CD14-positive monocyte (primary cell): ENCODE results near the gene TMEM201. TPM values are rescaled to one million over a fixed set of nuclear protein-coding genes. Genes with fewer than 3 reads are reported as not detected.

ENCODE experiments used
- DNase-seq, 3 donors: peaks; one replicate each; pipeline ENCODE4 v3.0.0-alpha.2; 2011 to 2022
- H2AFZ ChIP-seq: 2 replicates; pipeline ENCODE4 v1.6.0; 2012; ENCODE audit warnings: mild to moderate bottlenecking, low read depth, low read length, inconsistent platforms; ENCODE audit not compliant: insufficient read depth, poor library complexity, severe bottlenecking
- H3K27ac ChIP-seq, 2 donors: 1 replicate in 1 of 2; 2 replicates in 1 of 2; pipeline ENCODE4 v1.5.1; 2012 to 2013; ENCODE audit warnings: low read length in 2 of 2, control low read depth in 1 of 2, inconsistent platforms in 1 of 2, low read depth in 1 of 2, mild to moderate bottlenecking in 1 of 2
- H3K27me3 ChIP-seq, 2 donors: one replicate each; pipeline versions ENCODE4 v1.6.0 to v1.6.1; 2011 to 2013; ENCODE audit warnings: low read length in 2 of 2; ENCODE audit not compliant: control insufficient read depth in 2 of 2, insufficient read depth in 2 of 2
- H3K36me3 ChIP-seq, 2 donors: replicated peaks in 1 of 2; 1 replicate in 1 of 2; 2 replicates in 1 of 2; pipeline versions ENCODE4 v1.5.1 to v1.6.1; 2012 to 2013; ENCODE audit warnings: low read length in 2 of 2, control low read depth in 1 of 2, inconsistent platforms in 1 of 2, mild to moderate bottlenecking in 1 of 2; ENCODE audit not compliant: insufficient read depth in 2 of 2, control insufficient read depth in 1 of 2
- H3K4me1 ChIP-seq, 2 donors: 1 replicate in 1 of 2; 2 replicates in 1 of 2; pipeline versions ENCODE4 v1.5.1 to v1.6.1; 2012 to 2013; ENCODE audit warnings: low read length in 2 of 2, control low read depth in 1 of 2, inconsistent platforms in 1 of 2, mild to moderate bottlenecking in 1 of 2, moderate library complexity in 1 of 2; ENCODE audit not compliant: insufficient read depth in 2 of 2, control insufficient read depth in 1 of 2
- H3K4me2 ChIP-seq: replicated peaks from 2 replicates; pipeline ENCODE3; 2012; ENCODE audit warnings: low read length, moderate library complexity, mild to moderate bottlenecking; ENCODE audit not compliant: poor library complexity, severe bottlenecking; ENCODE audit errors: extremely low read depth
- H3K4me3 ChIP-seq, 3 experiments: fragments of 200-600 bp in 1 of 3; sonication (generic) in 1 of 3; replicated peaks in 1 of 3; 1 replicate in 2 of 3; 2 replicates in 1 of 3; pipeline ENCODE4 v1.5.1; 2011 to 2013; ENCODE audit warnings: low read length in 3 of 3, mild to moderate bottlenecking in 3 of 3, control low read depth in 2 of 3, low read depth in 2 of 3, inconsistent platforms in 1 of 3, moderate library complexity in 1 of 3
- H3K79me2 ChIP-seq: 2 replicates; pipeline ENCODE4 v1.6.0; 2012; ENCODE audit warnings: mild to moderate bottlenecking, control low read depth, inconsistent platforms, low read length, moderate library complexity; ENCODE audit not compliant: insufficient read depth
- H3K9ac ChIP-seq: 2 replicates; pipeline ENCODE4 v1.6.0; 2017; ENCODE audit warnings: low read length, mild to moderate bottlenecking; ENCODE audit not compliant: insufficient read depth, poor library complexity, severe bottlenecking
- H3K9me3 ChIP-seq, 2 donors: replicated peaks in 1 of 2; 1 replicate in 1 of 2; 2 replicates in 1 of 2; pipeline versions ENCODE4 v1.5.1 to v1.6.1; 2012 to 2013; ENCODE audit warnings: low read length in 2 of 2, control low read depth in 1 of 2; ENCODE audit not compliant: control insufficient read depth in 1 of 2, insufficient read depth in 1 of 2
- H4K20me1 ChIP-seq: 2 replicates; pipeline ENCODE4 v1.6.0; 2012; ENCODE audit warnings: mild to moderate bottlenecking, low read length, control low read depth, moderate library complexity; ENCODE audit not compliant: insufficient read depth
- H3K27ac Mint-ChIP-seq, 7 donors: one replicate each; pipeline ENCODE4 v1.8.0; 2020; ENCODE audit warnings: mild to moderate bottlenecking in 7 of 7, mixed read lengths in 7 of 7, moderate library complexity in 6 of 7, inconsistent platforms in 2 of 7
- H3K27me3 Mint-ChIP-seq, 3 donors: one replicate each; pipeline ENCODE4 v1.8.0; 2021 to 2022; ENCODE audit warnings: low read depth in 3 of 3, mild to moderate bottlenecking in 3 of 3, mixed read lengths in 3 of 3, moderate library complexity in 3 of 3, inconsistent platforms in 1 of 3
- H3K36me3 Mint-ChIP-seq, 2 donors: one replicate each; pipeline ENCODE4 v1.8.0; 2020; ENCODE audit warnings: mixed read lengths in 2 of 2, inconsistent platforms in 1 of 2, mild to moderate bottlenecking in 1 of 2
- H3K4me1 Mint-ChIP-seq: one replicate; pipeline ENCODE4 v1.8.0; 2020; ENCODE audit warnings: mild to moderate bottlenecking, mixed read lengths
- H3K4me3 Mint-ChIP-seq, 2 donors: one replicate each; pipeline ENCODE4 v1.8.0; 2020; ENCODE audit warnings: mild to moderate bottlenecking in 2 of 2, mixed read lengths in 2 of 2, moderate library complexity in 1 of 2
- H3K9me3 Mint-ChIP-seq, 7 donors: one replicate each; pipeline ENCODE4 v1.8.0; 2020 to 2022; ENCODE audit warnings: mixed read lengths in 7 of 7, mild to moderate bottlenecking in 6 of 7, moderate library complexity in 6 of 7, inconsistent platforms in 2 of 7
- WGBS: methylation state at CpG from one replicate; pipeline ENCODE4 v1.1.5; 2013; ENCODE audit warnings: missing lambda C conversion rate; ENCODE audit not compliant: insufficient coverage; 5-methylcytosine and 5-hydroxymethylcytosine counted together
- intact Hi-C, 2 donors: fragments of 100-400 bp; cut with micrococcal nuclease; formaldehyde crosslinking; loops; one replicate each; pipeline versions ENCODE4 v1.15.0 to v1.15.1; 2023
- polyA plus RNA-seq, 3 donors: library from polyadenylated mRNA; depleted of rRNA in 1 of 3; unstranded in 2 of 3; stranded (reverse) in 1 of 3; fragments of 300-500 nt in 2 of 3; fragments of >200 nt in 1 of 3; fragmentation: Illumina TruSeq in 2 of 3; gene quantifications; 1 replicate in 2 of 3; 2 replicates in 1 of 3; pipeline ENCODE4 v1.2.3, GENCODE V29; 2012 to 2021
- TF ChIP-seq, protein P1 (sequence below): fragments of 200-600 bp; IDR thresholded peaks from one replicate; pipeline ENCODE4 v1.8.0; 2022; ENCODE audit warnings: antibody characterized with exemption, mild to moderate bottlenecking

TMEM201 gene
- polyA plus RNA-seq, 3 donors: 0.37 to 3.7 (median 0.37) TPM

DNA sequence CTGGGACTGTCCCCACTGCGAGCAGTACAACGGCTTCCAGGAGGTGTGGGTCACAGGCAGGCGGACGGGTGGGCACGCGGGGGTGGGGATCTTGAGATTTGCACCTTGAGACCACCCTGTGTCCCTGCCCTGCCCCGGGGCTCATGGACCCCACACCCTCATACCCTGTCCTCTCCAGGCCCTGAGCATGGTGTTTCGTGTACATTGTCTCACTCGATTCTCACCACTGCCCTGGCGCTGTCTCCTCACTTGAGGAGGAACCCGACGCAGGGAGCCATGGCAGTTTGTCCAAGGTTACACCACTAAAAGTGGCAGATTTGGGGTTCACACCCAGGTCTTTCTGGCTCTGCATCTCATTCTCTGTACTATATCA, 7.2 kb downstream of the TMEM201 start:
- no peak overlapping the region for H3K27ac ChIP-seq
- 94% methylated on average over 12 of the region's 12 CpGs for WGBS
- peaks cover 35% of the 10 kb centered on the region for H3K79me2 ChIP-seq
- H4K20me1 ChIP-seq: peaks cover 9% of the 10 kb centered on the region
- Mint-ChIP-seq H3K4me1 (peaks cover 26% of the 10 kb centered on the region), H3K27ac (no peak overlapping the region), H3K9me3 (no peaks in the 10 kb centered on the region), H3K27me3 (peaks cover 0 to 2% (median 0%) of the 10 kb centered on the region in 3 donors), H3K4me3 (no peak overlapping the region), H3K36me3 (peaks cover 15 to 38% of the 10 kb centered on the region in 2 donors)
- H2AFZ ChIP-seq: no peak overlapping the region
- TF ChIP-seq, protein P1, sequence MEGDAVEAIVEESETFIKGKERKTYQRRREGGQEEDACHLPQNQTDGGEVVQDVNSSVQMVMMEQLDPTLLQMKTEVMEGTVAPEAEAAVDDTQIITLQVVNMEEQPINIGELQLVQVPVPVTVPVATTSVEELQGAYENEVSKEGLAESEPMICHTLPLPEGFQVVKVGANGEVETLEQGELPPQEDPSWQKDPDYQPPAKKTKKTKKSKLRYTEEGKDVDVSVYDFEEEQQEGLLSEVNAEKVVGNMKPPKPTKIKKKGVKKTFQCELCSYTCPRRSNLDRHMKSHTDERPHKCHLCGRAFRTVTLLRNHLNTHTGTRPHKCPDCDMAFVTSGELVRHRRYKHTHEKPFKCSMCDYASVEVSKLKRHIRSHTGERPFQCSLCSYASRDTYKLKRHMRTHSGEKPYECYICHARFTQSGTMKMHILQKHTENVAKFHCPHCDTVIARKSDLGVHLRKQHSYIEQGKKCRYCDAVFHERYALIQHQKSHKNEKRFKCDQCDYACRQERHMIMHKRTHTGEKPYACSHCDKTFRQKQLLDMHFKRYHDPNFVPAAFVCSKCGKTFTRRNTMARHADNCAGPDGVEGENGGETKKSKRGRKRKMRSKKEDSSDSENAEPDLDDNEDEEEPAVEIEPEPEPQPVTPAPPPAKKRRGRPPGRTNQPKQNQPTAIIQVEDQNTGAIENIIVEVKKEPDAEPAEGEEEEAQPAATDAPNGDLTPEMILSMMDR: no peak
- no peaks in the 10 kb centered on the region for H3K27me3 ChIP-seq
- H3K4me2 ChIP-seq: no peak overlapping the region
- no peak overlapping the region for H3K4me3 ChIP-seq
- no peaks in the 10 kb centered on the region for H3K9me3 ChIP-seq
- H3K9ac ChIP-seq: no peak overlapping the region
- peaks cover 15 to 26% of the 10 kb centered on the region in 2 donors for H3K36me3 ChIP-seq
- peaks cover 31 to 32% of the 10 kb centered on the region in 2 donors for H3K4me1 ChIP-seq
- intact Hi-C loops: no loop called here
- DNase-seq: no peak

DNA sequence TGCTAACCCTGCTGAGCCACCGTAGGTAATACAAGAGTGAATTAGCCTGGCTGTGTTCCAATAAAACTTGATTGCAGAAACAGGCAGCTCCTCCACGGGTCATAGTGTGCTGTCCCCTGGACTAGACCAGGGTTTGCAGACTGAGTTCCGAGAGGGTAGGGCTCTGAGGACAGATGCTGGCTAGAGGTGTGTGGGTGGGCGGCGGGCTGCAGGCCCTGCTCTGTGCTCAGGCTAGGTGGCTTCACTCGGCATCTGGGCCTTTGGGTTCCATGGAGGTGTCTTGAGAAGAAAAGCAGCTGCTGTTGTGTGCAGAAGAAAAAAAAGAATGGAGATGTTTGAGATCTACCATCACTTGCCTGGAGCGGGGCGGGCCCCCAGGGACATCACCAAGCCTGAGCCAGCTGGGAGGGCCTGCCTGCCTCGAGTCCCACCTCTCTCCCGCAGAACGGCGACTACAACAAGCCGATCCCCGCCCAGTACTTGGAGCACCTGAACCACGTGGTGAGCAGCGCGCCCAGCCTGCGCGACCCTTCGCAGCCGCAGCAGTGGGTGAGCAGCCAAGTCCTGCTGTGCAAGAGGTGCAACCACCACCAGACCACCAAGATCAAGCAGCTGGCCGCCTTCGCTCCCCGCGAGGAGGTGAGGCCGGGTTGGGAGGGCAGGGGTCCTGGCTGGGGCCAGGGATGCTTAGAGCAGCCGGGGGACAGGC, 7.9 kb downstream of the TMEM201 start:
- H3K9me3 ChIP-seq: no peaks in the 10 kb centered on the region
- H3K4me1 Mint-ChIP-seq: peaks cover 19% of the 10 kb centered on the region
- no peak overlapping the region for H3K27ac Mint-ChIP-seq
- H4K20me1 ChIP-seq: peaks cover 6% of the 10 kb centered on the region
- H3K9me3 Mint-ChIP-seq: no peaks in the 10 kb centered on the region
- H3K79me2 ChIP-seq: peaks cover 33% of the 10 kb centered on the region
- H3K36me3 Mint-ChIP-seq: peaks cover 17 to 44% of the 10 kb centered on the region in 2 donors
- no peaks in the 10 kb centered on the region for H3K27me3 ChIP-seq
- H3K27ac ChIP-seq: no peak overlapping the region
- H2AFZ ChIP-seq: no peak overlapping the region
- intact Hi-C loops: no loop called here
- H3K4me3 ChIP-seq: no peak overlapping the region
- no peak for DNase-seq
- TF ChIP-seq, protein P1: no peak
- 93% methylated on average over 27 of the region's 27 CpGs for WGBS
- no peak overlapping the region for H3K4me2 ChIP-seq
- H3K36me3 ChIP-seq: peaks cover 21 to 32% of the 10 kb centered on the region in 2 donors
- H3K4me3 Mint-ChIP-seq: no peak overlapping the region
- H3K9ac ChIP-seq: no peak overlapping the region
- peaks cover 0 to 2% (median 0%) of the 10 kb centered on the region in 3 donors for H3K27me3 Mint-ChIP-seq
- H3K4me1 ChIP-seq: peaks cover 24 to 26% of the 10 kb centered on the region in 2 donors
